Measurements from ENCODE around the gene EEF1A1.

Gene EEF1A1

GRCh38 chr6:73503027-73503772, 17.6 kb downstream of the EEF1A1 start:
- DNase-seq = no peak

GRCh38 chr6:73497915-73498314, 22.9 kb downstream of the EEF1A1 start:
- no peak for DNase-seq

GRCh38 chr6:73491377-73491776, 29.5 kb downstream of the EEF1A1 start:
- no peak for DNase-seq

GRCh38 chr6:73487473-73487872, 33.4 kb downstream of the EEF1A1 start:
- no peak for DNase-seq

GRCh38 chr6:73484438-73484837, 36.4 kb downstream of the EEF1A1 start:
- no peak for DNase-seq

- no peak for DNase-seq
These were observed 38.9 kb downstream of the EEF1A1 start for GRCh38 chr6:73481969-73482368.

- no peak for DNase-seq
These were observed 43.4 kb downstream of the EEF1A1 start for GRCh38 chr6:73477407-73477806.

- DNase-seq = no peak
These were observed 44.1 kb downstream of the EEF1A1 start for GRCh38 chr6:73476723-73477122.

- DNase-seq = no peak
These were observed 49.0 kb downstream of the EEF1A1 start for GRCh38 chr6:73471686-73472290.

Measured in DMS79 treated with DMSO at 0.1 percent for 48 hours (cell line).